ENCODE measurements around the gene GNB1. TPM values are rescaled to one million over a fixed set of nuclear protein-coding genes. Genes with fewer than 3 reads are reported as not detected.
A peak's percentile ranks its signal among the peaks of the same experiment; 100 is the strongest.

Gene GNB1
- total RNA-seq, 2 experiments from 2014 or later: 138 to 149 TPM

DNA sequence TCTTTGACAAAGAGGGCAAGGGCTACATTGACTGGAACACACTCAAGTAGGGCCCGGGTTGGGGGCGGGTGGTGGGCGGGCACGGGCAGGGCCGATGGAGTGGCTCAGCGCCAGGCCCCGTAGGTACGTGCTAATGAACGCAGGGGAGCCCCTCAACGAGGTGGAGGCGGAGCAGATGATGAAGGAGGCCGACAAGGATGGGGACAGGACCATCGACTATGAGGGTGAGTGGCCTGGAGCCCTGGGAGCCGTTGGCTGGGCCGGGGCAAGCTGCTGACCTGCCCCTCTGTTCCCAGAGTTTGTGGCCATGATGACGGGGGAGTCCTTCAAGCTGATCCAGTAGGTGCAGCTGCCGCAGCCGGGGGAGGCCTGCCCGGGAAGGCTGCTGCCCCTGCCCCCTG lies 26.0 kb upstream of the GNB1 start:
- H3K4me1 Mint-ChIP-seq (ENCODE audit: low read depth): peaks cover 4% of the 10 kb centered on the region
- H3K27me3 Mint-ChIP-seq: no peaks in the 10 kb centered on the region
- no peak overlapping the region for H3K27ac ChIP-seq (ENCODE audit: low read depth in 1 of 2, low read length in 2 of 2)
- no peaks in the 10 kb centered on the region for H3K9me3 ChIP-seq (ENCODE audit: control insufficient read depth in 1 of 2, insufficient read depth in 1 of 2, low read length in 2 of 2)
- TF ChIP-seq, protein P1, sequence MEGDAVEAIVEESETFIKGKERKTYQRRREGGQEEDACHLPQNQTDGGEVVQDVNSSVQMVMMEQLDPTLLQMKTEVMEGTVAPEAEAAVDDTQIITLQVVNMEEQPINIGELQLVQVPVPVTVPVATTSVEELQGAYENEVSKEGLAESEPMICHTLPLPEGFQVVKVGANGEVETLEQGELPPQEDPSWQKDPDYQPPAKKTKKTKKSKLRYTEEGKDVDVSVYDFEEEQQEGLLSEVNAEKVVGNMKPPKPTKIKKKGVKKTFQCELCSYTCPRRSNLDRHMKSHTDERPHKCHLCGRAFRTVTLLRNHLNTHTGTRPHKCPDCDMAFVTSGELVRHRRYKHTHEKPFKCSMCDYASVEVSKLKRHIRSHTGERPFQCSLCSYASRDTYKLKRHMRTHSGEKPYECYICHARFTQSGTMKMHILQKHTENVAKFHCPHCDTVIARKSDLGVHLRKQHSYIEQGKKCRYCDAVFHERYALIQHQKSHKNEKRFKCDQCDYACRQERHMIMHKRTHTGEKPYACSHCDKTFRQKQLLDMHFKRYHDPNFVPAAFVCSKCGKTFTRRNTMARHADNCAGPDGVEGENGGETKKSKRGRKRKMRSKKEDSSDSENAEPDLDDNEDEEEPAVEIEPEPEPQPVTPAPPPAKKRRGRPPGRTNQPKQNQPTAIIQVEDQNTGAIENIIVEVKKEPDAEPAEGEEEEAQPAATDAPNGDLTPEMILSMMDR (IDR thresholded peaks at IDR 0.05): no peak
- DNase-seq (peak in 1 of 14 experiments; percentile 39), ATAC-seq (ENCODE audit: poor library complexity) (no peak)
- no peak overlapping the region for H3K27ac Mint-ChIP-seq
- intact Hi-C loops (cut with DNase I, micrococcal nuclease): loop anchor here in 1 of 2 experiments (5.0 kb wide), 1 partner anchor 215 kb away; no protein-coding TSS in a partner anchor
- no peaks in the 10 kb centered on the region for H3K27me3 ChIP-seq (ENCODE audit: control insufficient read depth in 1 of 2, insufficient read depth in 2 of 2, low read length in 2 of 2)
- H3K4me3 Mint-ChIP-seq: peak overlapping the region; percentile 51
- CTCF ChIA-PET: interaction anchor here (1.3 kb wide), 1 partner anchor 8 kb away, joined by 5 read pairs; no protein-coding TSS in a partner anchor
- H3K36me3 ChIP-seq (ENCODE audit: insufficient read depth, low read length): no peaks in the 10 kb centered on the region
- no peak overlapping the region for H3K4me3 ChIP-seq (ENCODE audit: low read length)
- H3K36me3 Mint-ChIP-seq (ENCODE audit: low read depth): no peaks in the 10 kb centered on the region
- POLR2A ChIA-PET: no interaction called here
- H3K9me3 Mint-ChIP-seq: no peaks in the 10 kb centered on the region
- H3K4me1 ChIP-seq (ENCODE audit: insufficient read depth, low read length): peaks cover 26% of the 10 kb centered on the region

GRCh38 chr1:1915911-1916840 lies 25.3 kb upstream of the GNB1 start:
- Mint-ChIP-seq H3K36me3 (ENCODE audit: low read depth) (no peaks in the 10 kb centered on the region), H3K27ac (no peak overlapping the region), H3K4me1 (ENCODE audit: low read depth) (peaks cover 4% of the 10 kb centered on the region), H3K9me3 (no peaks in the 10 kb centered on the region), H3K27me3 (no peaks in the 10 kb centered on the region), H3K4me3 (peak overlapping the region; percentile 58)
- Histone ChIP-seq H3K4me3 (ENCODE audit: low read length) (no peak overlapping the region), H3K36me3 (ENCODE audit: insufficient read depth, low read length) (no peaks in the 10 kb centered on the region), H3K4me1 (ENCODE audit: insufficient read depth, low read length) (peaks cover 26% of the 10 kb centered on the region), H3K9me3 (ENCODE audit: control insufficient read depth in 1 of 2, insufficient read depth in 1 of 2, low read length in 2 of 2) (no peaks in the 10 kb centered on the region), H3K27ac (ENCODE audit: low read depth in 1 of 2, low read length in 2 of 2) (no peak overlapping the region), H3K27me3 (ENCODE audit: control insufficient read depth in 1 of 2, insufficient read depth in 2 of 2, low read length in 2 of 2) (no peaks in the 10 kb centered on the region)
- TF ChIP-seq, protein P1 (IDR thresholded peaks at IDR 0.05): no peak
- peak in 1 of 14 experiments; percentile 39 for DNase-seq
- ChIA-PET POLR2A (no interaction called here), CTCF (interaction anchor here (0.7 kb wide), 1 partner anchor 57 kb away, joined by 3 read pairs; no protein-coding TSS in a partner anchor)
- ATAC-seq (ENCODE audit: poor library complexity): no peak
- intact Hi-C loops (cut with DNase I, micrococcal nuclease): loop anchor here in 1 of 2 experiments (5.0 kb wide), 1 partner anchor 216 kb away; no protein-coding TSS in a partner anchor

- Mint-ChIP-seq H3K27ac (no peak within 1 kb of the TSS), H3K9me3 (no peaks in the 10 kb centered on the region), H3K27me3 (no peaks in the 10 kb centered on the region), H3K4me3 (peak within 1 kb of the TSS; percentile 58), H3K4me1 (ENCODE audit: low read depth) (peaks cover 4% of the 10 kb centered on the region), H3K36me3 (ENCODE audit: low read depth) (no peaks in the 10 kb centered on the region)
- POLR2A ChIA-PET: no interaction called here
- peaks cover 25% of the 10 kb centered on the region for H3K4me1 ChIP-seq (ENCODE audit: insufficient read depth, low read length)
- H3K9me3 ChIP-seq (ENCODE audit: control insufficient read depth in 1 of 2, insufficient read depth in 1 of 2, low read length in 2 of 2): no peaks in the 10 kb centered on the region
- intact Hi-C loops (cut with DNase I, micrococcal nuclease): loop anchor here in 1 of 2 experiments (5.0 kb wide), 1 partner anchor 217 kb away; no protein-coding TSS in a partner anchor
- no peak within 1 kb of the TSS for H3K4me3 ChIP-seq (ENCODE audit: low read length)
- no peaks in the 10 kb centered on the region for H3K27me3 ChIP-seq (ENCODE audit: control insufficient read depth in 1 of 2, insufficient read depth in 2 of 2, low read length in 2 of 2)
- CTCF ChIA-PET: no interaction called here
- DNase-seq: peak in 1 of 14 experiments; percentile 29
- no peak within 1 kb of the TSS for H3K27ac ChIP-seq (ENCODE audit: low read depth in 1 of 2, low read length in 2 of 2)
- H3K36me3 ChIP-seq (ENCODE audit: insufficient read depth, low read length): no peaks in the 10 kb centered on the region
- TF ChIP-seq, protein P1 (IDR thresholded peaks at IDR 0.05): no peak
- no peak for ATAC-seq (ENCODE audit: poor library complexity)
Measured at GRCh38 chr1:1914971-1915692, 24.2 kb upstream of the GNB1 start, which contains the start of gene CALML6. CALML6 (plus strand) TSS chr1:1915260; CDS start chr1:1915281, 21 bp downstream.

Data from CD4-positive, alpha-beta T cell (primary cell).